ENCODE results near the gene MAGI1.

Gene MAGI1

DNA sequence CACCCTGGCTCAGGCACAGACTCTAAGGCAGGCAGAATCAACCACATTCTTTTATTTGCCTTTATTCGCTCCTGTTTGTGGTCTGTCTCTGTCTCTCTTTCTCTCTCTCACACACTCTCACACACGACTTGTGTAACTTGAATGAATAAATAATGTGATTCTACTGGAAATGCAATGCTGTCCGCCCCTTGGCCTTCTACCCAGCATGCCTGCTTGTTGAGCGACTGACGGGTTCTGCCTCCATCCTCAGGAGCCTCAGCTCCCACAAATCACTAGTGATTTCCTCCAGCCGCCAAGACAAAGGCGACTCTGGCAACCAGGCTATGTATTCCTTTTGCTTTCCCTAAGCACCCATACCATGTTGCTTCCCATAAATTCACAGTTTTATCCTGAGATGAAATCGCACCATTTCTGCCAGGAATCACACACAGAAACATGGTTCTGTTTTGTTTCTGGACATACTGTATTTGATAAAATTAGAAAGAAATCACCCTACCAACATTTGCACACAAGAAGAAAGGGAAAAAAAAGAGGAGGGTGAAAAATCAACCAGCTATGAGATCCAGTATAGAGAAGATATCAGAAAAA is 460.8 kb downstream of the MAGI1 start:
- no peak for TF ChIP-seq GATA3 (IDR thresholded peaks at IDR 0.05; ENCODE audit: low read depth, low read length)
- TF ChIP-seq GATA2 (IDR thresholded peaks at IDR 0.05; ENCODE audit: low read depth, low read length): no peak

DNA sequence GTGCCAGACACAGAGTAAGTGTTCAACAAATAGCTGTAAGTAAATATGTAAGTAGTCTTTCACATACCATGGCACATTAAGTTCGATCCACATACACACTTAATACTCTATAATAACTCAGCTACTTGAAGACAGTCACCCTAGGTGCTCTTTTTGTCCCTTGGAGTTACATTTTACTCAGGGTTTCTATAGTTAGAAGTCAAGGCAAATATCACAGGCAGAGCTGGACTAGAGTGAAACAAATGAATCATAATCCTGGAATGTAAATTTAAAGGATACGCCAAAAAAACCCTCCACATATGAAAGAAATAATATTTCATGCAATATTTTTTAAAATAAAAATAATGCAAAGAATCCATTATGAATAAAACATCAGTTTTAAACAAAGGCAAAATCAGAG is 461.8 kb downstream of the MAGI1 start:
- no peak for TF ChIP-seq GATA2 (IDR thresholded peaks at IDR 0.05; ENCODE audit: low read depth, low read length)

DNA sequence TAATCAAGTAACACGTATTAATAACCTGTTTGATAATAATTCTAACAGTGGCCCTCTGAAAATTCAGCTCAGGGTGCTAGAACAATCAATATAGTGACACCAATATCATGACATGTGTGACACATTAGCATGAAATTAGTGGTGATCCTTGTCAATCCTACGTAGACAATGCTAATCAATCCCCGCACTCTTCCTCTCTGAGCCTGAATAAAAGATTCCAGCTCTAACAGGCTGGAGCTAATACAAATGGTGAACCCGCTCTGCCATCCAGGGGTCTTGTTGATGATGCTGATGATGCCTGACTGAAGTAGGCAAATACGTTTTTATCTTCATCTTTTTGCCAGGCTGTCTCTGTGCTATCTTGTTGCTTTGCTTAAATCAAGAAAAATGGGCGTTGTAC is 462.5 kb downstream of the MAGI1 start:
- TF ChIP-seq GATA3 (IDR thresholded peaks at IDR 0.05; ENCODE audit: low read depth, low read length) (no peak), GATA2 (IDR thresholded peaks at IDR 0.05; ENCODE audit: low read depth, low read length) (no peak)

DNA sequence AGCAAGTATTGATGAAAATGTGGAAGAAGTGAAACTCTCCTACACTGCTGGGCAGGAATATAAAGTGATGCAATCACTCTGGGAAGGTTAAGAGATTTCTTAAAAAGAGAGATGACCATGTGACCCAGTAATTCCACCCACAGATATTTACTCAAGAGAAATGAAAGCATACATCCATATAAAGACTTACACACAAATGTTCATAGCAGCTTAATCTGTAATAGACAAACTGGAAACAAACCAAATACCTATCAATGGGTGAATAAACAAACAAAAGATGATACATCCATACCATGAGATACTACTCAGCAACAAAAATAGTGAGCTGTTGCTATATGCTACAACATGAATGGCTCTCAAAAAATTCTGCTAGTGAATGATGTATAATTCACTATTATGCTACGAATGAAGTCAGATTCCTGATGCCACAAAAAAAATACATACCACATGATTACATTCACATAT is 463.3 kb downstream of the MAGI1 start:
- TF ChIP-seq GATA2 (IDR thresholded peaks at IDR 0.05; ENCODE audit: low read depth, low read length) (no peak), GATA3 (IDR thresholded peaks at IDR 0.05; ENCODE audit: low read depth, low read length) (no peak)

DNA sequence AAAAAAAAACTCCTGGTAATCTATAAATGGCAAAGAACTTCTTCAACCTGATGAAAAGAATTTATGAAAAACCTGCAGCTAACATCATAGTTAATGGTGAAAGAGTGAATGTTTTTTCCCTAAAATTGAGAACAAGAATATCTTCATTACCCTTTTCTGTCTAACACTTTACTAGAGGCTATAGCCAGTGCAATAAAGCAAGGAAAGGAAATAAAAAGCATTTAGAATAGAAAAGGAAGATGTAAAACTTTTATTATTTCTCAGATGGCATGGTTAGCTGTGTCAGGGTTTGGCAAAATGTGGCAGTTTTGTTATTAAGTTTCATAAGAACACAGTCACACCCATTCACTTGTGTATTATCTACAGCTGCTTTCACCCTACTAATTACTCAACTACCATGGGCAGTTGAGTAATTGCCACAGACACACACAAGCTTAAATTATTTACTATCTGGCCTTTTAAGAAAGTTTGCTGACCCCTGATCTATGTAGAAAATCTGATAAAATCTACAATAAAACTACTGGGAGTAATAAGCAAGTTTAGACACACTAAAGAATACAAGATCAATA is 465.1 kb downstream of the MAGI1 start:
- TF ChIP-seq GATA3 (IDR thresholded peaks at IDR 0.05; ENCODE audit: low read depth, low read length) (no peak), GATA2 (IDR thresholded peaks at IDR 0.05; ENCODE audit: low read depth, low read length) (no peak)

DNA sequence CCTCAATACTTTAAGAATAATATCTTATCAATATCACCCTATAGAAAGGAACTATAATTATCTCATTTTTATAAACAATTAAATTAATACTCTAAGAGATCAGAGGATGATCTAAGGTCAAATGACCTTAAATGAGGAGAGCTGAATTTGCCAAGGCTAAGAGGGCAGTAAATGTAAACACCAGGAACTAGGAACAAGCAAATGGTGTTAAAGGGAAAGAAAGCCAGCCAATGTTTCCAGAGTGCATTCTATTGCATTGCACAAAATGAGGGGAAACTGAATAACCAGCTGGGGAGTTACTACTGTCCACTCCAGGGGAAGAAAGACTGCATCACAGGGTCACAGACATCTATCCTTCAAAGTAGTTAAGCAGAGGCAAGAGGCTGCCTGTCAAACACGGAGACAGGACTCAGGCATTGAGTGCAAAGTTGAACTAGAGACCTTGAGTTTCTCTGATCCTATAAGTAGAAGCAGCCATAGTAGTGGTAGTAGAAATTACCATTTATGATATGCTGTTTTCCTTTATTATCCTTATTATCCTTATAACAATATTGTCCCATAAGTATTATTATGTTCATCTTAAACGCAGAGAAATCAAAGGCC is 466.4 kb downstream of the MAGI1 start:
- no peak for TF ChIP-seq GATA2 (IDR thresholded peaks at IDR 0.05; ENCODE audit: low read depth, low read length)

DNA sequence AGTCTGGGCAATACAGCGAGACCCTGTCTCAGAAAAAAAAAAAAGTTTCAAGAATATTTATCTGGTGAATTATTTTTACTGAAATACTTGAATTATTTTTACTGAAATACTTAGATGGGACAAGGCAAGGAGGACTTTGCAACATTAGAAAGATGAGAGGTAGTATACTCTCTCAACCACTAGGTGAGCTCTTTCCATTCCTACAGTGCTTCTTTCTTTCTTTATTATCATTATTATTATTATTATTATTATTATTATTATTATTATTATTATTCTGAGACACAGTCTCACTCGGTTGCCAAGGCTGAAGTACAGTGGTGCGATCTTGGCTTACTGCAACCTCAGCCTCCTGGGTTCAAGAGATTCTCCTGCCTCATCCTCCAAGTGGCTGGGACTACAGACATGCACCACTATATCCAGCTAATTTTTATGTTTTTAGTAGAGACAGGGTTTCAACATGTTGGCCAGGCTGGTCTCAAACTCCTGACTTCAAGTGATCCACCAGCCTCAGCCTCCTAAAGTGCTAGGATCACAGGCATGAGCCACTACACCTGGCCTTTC is 468.8 kb downstream of the MAGI1 start:
- TF ChIP-seq GATA3 (IDR thresholded peaks at IDR 0.05; ENCODE audit: low read depth, low read length): no peak
- no peak for TF ChIP-seq GATA2 (IDR thresholded peaks at IDR 0.05; ENCODE audit: low read depth, low read length)

DNA sequence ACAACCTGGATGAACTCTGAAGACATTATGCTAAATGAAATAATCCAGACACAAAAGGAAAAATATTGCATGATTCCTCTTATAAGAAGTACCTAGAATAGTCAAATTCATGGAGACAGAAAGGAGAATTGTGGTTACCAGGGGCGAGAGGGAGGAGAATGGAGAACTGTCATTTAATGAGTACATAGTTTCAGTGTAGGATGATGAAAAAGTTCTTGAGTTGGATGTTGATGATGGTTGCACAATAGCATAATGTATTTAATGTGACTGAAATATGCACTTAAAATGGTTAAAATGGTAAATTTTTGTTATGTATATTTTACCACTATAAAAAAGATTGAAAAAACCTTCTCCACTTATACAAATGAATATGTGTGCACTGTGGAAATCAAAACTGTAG is 469.6 kb downstream of the MAGI1 start:
- TF ChIP-seq GATA3 (IDR thresholded peaks at IDR 0.05; ENCODE audit: low read depth, low read length): no peak
- no peak for TF ChIP-seq GATA2 (IDR thresholded peaks at IDR 0.05; ENCODE audit: low read depth, low read length)

DNA sequence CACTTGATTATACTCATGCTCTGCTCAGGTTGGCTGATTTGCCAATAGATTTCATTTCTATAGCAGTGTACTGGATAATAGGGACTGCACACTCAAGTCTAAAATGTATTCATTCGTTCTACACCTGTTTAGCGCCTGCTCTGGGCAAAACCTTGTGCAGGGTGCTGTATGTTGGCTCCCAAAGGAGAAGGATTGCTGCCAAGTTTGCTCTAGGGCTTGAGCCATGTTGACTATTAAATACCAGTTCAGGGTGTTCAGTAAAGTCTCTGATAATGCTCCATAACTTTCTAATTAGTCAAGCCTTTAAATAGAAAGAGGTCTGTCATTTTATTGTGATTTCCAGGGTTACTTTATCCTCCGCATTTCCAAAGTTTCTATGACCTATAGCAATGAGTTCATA is 470.2 kb downstream of the MAGI1 start:
- TF ChIP-seq GATA2 (IDR thresholded peaks at IDR 0.05; ENCODE audit: low read depth, low read length) (no peak), GATA3 (IDR thresholded peaks at IDR 0.05; ENCODE audit: low read depth, low read length) (no peak)

DNA sequence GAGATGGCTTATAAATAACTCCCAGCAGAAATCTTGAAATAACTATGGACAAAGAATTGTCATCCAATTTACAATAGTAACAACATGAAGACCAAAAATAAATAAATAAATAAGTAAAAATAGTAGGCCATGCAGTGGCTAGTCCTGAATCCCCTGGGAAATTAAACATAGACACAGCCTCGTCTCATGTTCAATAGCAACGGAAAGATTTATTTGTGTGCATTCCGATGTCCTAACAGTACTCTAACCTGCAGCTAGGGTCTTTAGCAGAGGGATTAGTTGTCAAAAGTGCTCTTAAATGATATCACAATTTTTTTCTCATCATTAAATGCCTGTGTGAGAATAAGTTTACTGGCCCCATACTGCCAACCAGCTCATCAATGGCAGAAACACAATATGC is 474.2 kb downstream of the MAGI1 start:
- no peak for TF ChIP-seq GATA2 (IDR thresholded peaks at IDR 0.05; ENCODE audit: low read depth, low read length)
- no peak for TF ChIP-seq GATA3 (IDR thresholded peaks at IDR 0.05; ENCODE audit: low read depth, low read length)

DNA sequence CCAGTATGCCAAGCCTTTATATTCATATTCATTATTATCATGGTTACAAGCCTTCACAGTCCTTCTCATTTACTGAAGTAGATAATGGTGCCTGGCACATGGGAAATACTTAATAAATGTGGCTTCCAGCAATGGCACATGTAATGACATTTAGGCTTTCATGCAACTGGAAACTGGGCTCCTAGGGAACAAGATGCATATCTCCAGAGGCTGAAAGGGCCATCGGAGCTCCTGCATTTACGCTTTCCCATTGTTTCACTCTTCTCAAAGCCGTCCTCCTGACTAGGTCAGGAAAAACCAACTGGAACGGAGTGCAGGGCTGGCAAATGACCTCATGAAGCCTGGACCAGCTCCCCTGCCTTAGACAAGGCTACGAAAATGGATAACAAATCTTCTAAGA is 474.9 kb downstream of the MAGI1 start:
- TF ChIP-seq GATA3 (IDR thresholded peaks at IDR 0.05; ENCODE audit: low read depth, low read length) (peak; percentile 95), GATA2 (IDR thresholded peaks at IDR 0.05; ENCODE audit: low read depth, low read length) (peak; percentile 98)

DNA sequence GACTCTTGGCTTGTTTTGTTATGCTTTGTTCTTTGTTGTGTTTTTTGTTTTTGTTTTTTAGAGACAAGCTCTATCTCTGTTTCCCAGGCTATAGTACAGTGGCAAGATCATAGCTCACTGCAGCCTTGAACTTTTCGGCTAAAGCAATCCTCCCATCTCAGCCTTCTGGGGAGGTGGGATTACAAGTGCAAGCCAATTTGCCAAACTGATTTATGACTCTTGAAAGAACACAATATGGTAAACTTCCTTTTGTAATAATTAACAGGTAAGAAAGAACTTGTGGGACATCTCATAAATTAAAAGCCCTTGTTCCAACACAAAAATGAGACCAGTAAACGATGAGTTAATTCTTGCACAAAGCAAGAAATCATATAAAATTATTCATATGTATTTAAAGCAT is 476.3 kb downstream of the MAGI1 start:
- TF ChIP-seq GATA3 (IDR thresholded peaks at IDR 0.05; ENCODE audit: low read depth, low read length) (no peak), GATA2 (IDR thresholded peaks at IDR 0.05; ENCODE audit: low read depth, low read length) (no peak)

DNA sequence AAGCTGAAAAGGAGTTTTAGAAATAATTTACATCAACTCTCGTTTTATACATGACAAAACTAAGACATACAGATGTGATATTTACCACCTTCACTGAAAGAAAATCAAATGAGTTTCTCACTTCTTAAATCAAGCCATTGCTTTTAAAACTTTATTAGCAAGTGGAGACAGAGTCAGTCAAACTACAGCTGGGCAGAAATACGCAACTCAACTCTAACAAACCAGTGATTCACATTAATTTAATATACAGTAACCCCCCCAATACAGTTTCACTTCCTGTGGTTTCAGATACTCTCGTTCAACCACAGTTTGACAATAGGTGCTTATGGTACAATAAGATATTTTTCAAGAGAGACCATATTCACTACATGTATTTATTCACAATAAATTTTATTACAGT is 477.1 kb downstream of the MAGI1 start:
- TF ChIP-seq GATA2 (IDR thresholded peaks at IDR 0.05; ENCODE audit: low read depth, low read length) (no peak), GATA3 (IDR thresholded peaks at IDR 0.05; ENCODE audit: low read depth, low read length) (no peak)

DNA sequence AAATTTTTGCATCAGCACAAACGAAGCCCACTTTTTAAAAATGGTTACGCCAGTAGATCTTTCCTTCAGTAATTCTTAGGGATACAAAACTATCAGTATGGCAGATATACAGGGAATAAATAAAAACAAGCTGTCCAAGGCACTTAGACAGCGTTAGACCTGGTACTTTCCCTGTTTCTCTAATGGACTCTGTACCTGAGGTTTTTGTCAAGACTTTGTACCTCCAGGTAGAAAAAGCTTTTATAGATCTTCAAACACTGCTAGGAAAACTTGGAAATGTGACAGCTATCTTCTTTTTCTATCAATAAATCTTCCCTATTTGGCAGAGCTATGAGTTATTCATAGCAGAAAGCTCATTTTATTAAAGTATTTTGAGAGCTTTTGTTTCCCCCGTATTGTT is 477.8 kb downstream of the MAGI1 start:
- TF ChIP-seq GATA2 (IDR thresholded peaks at IDR 0.05; ENCODE audit: low read depth, low read length) (no peak), GATA3 (IDR thresholded peaks at IDR 0.05; ENCODE audit: low read depth, low read length) (no peak)

DNA sequence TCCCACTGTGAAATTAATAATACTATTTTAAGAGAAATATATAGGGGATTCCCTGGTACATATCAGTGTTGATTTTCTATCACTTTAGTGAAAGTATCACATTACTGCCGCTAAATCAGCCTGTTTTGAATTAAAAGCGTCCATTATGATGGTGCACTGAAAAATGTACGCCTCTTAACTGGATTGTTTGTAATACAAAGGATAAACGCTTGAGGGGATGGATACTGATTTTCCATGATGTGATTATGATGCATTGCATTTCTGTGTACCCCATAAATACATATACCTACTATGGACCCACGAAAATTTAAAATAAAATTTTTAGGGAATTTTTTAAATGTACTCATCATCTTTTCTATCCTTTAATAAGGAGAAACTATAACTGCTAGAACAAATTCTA is 478.6 kb downstream of the MAGI1 start:
- TF ChIP-seq GATA3 (IDR thresholded peaks at IDR 0.05; ENCODE audit: low read depth, low read length): no peak
- TF ChIP-seq GATA2 (IDR thresholded peaks at IDR 0.05; ENCODE audit: low read depth, low read length): no peak

Measured in SH-SY5Y (cell line).